Measurements from ENCODE around the gene PHKA1.
"Not testable (repeated sequence)": the region's sequence is repeated elsewhere in the genome, so short reads cannot be mapped to it uniquely, and the experiment has no call there.

PHKA1 gene

DNA sequence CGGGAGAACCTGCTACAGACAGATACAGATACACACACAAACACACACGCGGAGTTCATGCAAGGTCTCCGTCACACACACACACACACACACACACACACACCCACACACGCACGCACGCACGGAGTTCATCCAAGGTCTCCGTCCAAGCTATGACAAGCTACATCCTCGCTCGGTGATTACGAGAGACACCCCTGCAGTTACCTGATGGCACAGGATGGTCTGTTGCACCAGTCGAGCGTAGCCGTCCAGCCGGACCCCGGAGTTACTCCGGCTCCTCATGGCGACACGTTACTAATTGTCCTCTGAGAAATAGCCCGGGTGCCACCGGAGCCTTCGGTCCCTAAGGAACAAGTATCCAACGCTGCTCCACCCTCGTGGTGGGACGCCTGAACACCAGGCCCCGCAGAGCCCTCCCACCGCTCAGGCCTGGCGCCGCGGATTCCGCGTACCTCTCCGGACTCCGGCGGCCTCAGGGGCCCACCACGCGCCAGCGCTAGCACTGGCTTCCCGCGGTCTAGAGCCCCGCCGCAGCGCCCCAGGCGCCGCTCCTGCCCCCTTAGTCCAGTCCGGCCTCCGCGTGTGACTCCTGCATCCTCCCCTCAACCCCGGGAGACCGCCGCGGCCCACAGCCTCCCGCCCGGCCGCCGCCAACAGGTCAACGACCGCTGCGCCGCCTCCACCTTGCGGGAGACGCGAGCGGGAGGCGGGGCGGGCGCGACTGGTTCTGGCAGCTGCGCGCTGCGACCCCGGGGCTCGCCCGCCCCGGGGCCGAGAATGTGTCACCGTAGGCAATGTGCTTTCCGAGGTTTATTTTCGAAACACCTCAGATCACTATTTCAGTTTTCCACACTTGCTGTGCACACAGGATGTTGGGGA lies at the start of gene PHKA1:
Gene PHKA1 (minus strand): TSS at position 708 of the 879 bp plus-strand sequence. CDS start 426 bp downstream, at position 282.
- H3K4me3 ChIP-seq (ENCODE audit: low read depth, low read length): peak within 1 kb of the TSS; percentile 56
- not testable (repeated sequence) for DNase-seq (ENCODE audit: low read depth)

DNA sequence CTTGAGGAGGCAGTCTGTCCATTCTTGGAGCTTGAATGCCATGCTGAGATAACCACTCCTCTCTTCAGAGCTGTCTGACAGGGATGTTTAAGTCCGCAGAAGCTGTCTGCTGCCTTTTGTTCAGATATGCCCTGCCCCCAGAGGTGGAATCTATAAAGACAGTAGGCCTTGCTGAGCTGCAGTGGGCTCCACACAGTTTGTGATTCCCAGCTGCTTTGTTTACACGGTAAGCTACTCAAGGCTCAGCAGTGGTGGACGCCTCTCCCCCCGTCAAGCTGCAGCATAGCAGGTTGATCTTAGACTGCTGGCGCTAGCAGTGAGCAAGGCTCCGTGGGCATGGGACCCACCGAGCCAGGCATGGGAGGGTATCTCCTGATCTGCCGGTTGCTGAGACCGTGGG lies 46.3 kb upstream of the PHKA1 start:
- not testable (repeated sequence) for H3K4me3 ChIP-seq (ENCODE audit: low read depth, low read length); DNase-seq (ENCODE audit: low read depth)

DNA sequence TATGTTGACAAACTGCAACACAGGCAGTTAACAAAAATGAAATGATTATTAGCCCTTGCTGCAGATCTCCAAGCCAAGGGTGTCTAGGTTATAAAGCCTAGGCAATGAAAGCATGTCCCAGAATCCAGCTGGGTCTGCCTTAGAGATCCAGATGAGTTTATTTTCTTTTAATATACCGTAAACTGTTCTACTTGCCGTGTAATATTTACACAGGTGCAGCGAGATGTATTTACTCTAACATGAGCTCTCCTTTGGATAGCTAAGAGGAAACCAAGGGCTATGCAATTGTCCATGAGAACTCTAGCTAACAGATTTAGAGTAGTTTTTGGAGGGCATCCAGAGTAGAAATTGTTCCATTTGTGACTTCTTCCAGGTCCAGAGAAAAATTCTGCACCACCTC lies 34.4 kb upstream of the PHKA1 start:
- not testable (repeated sequence) for DNase-seq (ENCODE audit: low read depth)

DNA sequence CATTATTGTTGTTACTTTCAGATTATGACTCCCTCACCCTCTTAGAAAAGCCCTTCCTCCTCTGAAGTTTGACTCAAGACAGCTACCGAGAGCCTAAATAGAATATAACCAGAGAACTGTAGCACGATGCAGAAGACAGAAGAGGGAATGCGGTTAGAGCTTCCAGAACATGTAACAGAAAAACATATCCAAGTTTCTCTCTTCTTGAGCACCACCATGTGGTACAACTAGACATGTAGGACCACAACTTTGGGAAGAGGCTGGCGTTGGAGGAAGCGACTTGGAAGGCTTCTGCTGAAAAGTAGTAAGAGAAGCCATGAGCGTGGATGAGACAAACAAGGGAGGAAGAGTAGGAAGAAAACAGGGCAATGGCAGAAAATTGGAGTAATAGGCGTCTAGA lies 31.4 kb upstream of the PHKA1 start:
- not testable (repeated sequence) for H3K4me3 ChIP-seq (ENCODE audit: low read depth, low read length); DNase-seq (ENCODE audit: low read depth)

More for the DNA sequence above, 34.4 kb upstream of the PHKA1 start:
- H3K4me3 ChIP-seq (ENCODE audit: low read depth, low read length): not testable (repeated sequence)

DNA sequence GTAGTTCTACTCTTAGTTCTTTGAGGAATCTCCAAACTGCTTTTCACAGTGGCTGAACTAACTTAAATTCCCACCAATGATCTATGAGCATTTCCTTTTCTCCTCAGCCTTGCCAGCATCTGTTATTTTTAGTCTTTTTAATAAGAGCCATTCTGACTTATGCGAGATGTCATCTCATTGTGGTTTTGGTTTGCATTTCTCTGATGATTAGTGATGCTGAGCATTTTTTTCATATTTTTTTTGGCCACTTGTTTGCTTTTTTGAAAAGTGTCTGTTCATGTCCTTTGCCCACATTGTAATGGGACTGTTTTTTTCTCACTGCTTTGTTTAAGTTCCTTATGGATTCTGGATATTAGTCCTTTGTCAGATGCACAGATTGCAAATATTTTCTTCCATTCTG lies 21.5 kb upstream of the PHKA1 start:
- TF ChIP-seq, protein P1, sequence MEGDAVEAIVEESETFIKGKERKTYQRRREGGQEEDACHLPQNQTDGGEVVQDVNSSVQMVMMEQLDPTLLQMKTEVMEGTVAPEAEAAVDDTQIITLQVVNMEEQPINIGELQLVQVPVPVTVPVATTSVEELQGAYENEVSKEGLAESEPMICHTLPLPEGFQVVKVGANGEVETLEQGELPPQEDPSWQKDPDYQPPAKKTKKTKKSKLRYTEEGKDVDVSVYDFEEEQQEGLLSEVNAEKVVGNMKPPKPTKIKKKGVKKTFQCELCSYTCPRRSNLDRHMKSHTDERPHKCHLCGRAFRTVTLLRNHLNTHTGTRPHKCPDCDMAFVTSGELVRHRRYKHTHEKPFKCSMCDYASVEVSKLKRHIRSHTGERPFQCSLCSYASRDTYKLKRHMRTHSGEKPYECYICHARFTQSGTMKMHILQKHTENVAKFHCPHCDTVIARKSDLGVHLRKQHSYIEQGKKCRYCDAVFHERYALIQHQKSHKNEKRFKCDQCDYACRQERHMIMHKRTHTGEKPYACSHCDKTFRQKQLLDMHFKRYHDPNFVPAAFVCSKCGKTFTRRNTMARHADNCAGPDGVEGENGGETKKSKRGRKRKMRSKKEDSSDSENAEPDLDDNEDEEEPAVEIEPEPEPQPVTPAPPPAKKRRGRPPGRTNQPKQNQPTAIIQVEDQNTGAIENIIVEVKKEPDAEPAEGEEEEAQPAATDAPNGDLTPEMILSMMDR (IDR thresholded peaks at IDR 0.05; ENCODE audit: control insufficient read depth, extremely low read depth, insufficient read depth): no peak
- H3K4me3 ChIP-seq (ENCODE audit: low read depth, low read length): no peak overlapping the region
- no peak for DNase-seq (ENCODE audit: low read depth)

GRCh38 chrX:72733636-72734035 lies 19.5 kb upstream of the PHKA1 start:
- not testable (repeated sequence) for DNase-seq (ENCODE audit: low read depth)

DNA sequence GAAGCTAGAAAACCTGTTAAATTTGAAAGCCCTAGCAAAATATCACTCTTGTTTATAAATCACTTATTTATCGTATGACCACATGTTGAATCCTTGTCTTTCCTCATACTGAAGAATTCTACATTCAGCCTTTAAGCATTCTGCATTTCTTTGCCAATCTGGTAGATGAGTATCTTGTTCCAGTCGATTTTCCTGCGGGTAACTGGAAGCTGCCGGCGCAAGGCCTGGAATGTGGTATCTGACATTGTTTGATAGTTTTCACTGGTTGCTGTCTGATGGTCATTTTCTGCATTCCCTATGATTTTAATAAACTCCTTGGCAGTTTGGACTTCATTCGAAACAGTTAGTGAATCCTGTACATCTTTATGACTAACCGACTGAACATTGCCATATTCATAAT lies 13.7 kb upstream of the PHKA1 start:
- DNase-seq (ENCODE audit: low read depth): no peak
- TF ChIP-seq, protein P1 (IDR thresholded peaks at IDR 0.05; ENCODE audit: control insufficient read depth, extremely low read depth, insufficient read depth): no peak
- no peak overlapping the region for H3K4me3 ChIP-seq (ENCODE audit: low read depth, low read length)

More at GRCh38 chrX:72733636-72734035, 19.5 kb upstream of the PHKA1 start:
- not testable (repeated sequence) for H3K4me3 ChIP-seq (ENCODE audit: low read depth, low read length)

- no peak overlapping the region for H3K4me3 ChIP-seq (ENCODE audit: low read depth, low read length)
- DNase-seq (ENCODE audit: low read depth): no peak
- TF ChIP-seq, protein P1 (IDR thresholded peaks at IDR 0.05; ENCODE audit: control insufficient read depth, extremely low read depth, insufficient read depth): no peak
Observed at GRCh38 chrX:72716766-72717165, 2.7 kb upstream of the PHKA1 start.

- TF ChIP-seq, protein P1 (IDR thresholded peaks at IDR 0.05; ENCODE audit: control insufficient read depth, extremely low read depth, insufficient read depth): no peak
- no peak overlapping the region for H3K4me3 ChIP-seq (ENCODE audit: low read depth, low read length)
- no peak for DNase-seq (ENCODE audit: low read depth)
Observed at GRCh38 chrX:72715546-72715945, 1.4 kb upstream of the PHKA1 start.

Data from LNCaP clone FGC (cell line).